Activated CD8-positive, alpha-beta memory T cell treated with anti-CD3 and anti-CD28 coated beads, Interleukin-2, amount 10 ng/mL, durations not matched to agents 7 days and 5 days (primary cell): Measurements from ENCODE around the gene SLC35E3. TPM values are rescaled to one million over a fixed set of nuclear protein-coding genes. Genes with fewer than 3 reads are reported as not detected.

Experiments
- ATAC-seq: fragments of 150-1000 bp; cut with Tn5 transposase; one replicate; pipeline ENCODE4 v1.10.0; 2021; ENCODE audit warnings: moderate library complexity
- CTCF ChIA-PET: fragments of 350-600 bp; sonication (Branson Sonifier 250); formaldehyde crosslinking; loops from one replicate; lab custom pipeline; 2021; ENCODE audit warnings: antibody characterized with exemption; lab: Charles Lee
- DNase-seq: peaks from one replicate; pipeline ENCODE4 v3.0.0-alpha.2; 2020
- H3K27ac Mint-ChIP-seq: one replicate; pipeline ENCODE4 v1.8.0; 2021; ENCODE audit warnings: mild to moderate bottlenecking, mixed read lengths
- H3K27me3 Mint-ChIP-seq: one replicate; pipeline ENCODE4 v1.8.0; 2021; ENCODE audit warnings: mixed read lengths
- H3K36me3 Mint-ChIP-seq: one replicate; pipeline ENCODE4 v1.8.0; 2021; ENCODE audit warnings: mild to moderate bottlenecking, mixed read lengths
- H3K4me1 Mint-ChIP-seq: one replicate; pipeline ENCODE4 v1.8.0; 2021; ENCODE audit warnings: mixed read lengths
- H3K4me3 Mint-ChIP-seq: one replicate; pipeline ENCODE4 v1.8.0; 2021; ENCODE audit warnings: mild to moderate bottlenecking, moderate library complexity, mixed read lengths
- H3K9me3 Mint-ChIP-seq: one replicate; pipeline ENCODE4 v1.8.0; 2022; ENCODE audit warnings: low read depth, mixed read lengths
- total RNA-seq, 2 experiments: library from RNA; stranded (reverse); gene quantifications; one replicate each; pipeline ENCODE4 v1.2.3, GENCODE V29; 2021

SLC35E3 gene
- total RNA-seq = 10 to 100 TPM; 10.3 to 10.8 TPM

- H3K4me1 Mint-ChIP-seq = peaks cover 36% of the 10 kb centered on the region
- H3K36me3 Mint-ChIP-seq = peaks cover 22% of the 10 kb centered on the region
- DNase-seq = peak; percentile 96
- H3K27ac Mint-ChIP-seq = peak within 1 kb of the TSS; percentile 91
- H3K9me3 Mint-ChIP-seq = no peaks in the 10 kb centered on the region
- CTCF ChIA-PET = interaction anchor here (0.8 to 3.8 kb wide), 6 partner anchors 21 to 1477 kb away, joined by 3 to 26 read pairs (median 4); partner anchors contain the start of genes CAND1 and MDM2
- peak; percentile 99 for ATAC-seq
- H3K27me3 Mint-ChIP-seq = no peaks in the 10 kb centered on the region
- H3K4me3 Mint-ChIP-seq = peak within 1 kb of the TSS; percentile 96
Observed at GRCh38 chr12:68745904-68746571, at the start of gene SLC35E3. SLC35E3 (plus strand) TSS chr12:68746176; CDS start chr12:68746378, 202 bp downstream.

GRCh38 chr12:68699486-68699885 lies 46.5 kb upstream of the SLC35E3 start:
- H3K27ac Mint-ChIP-seq = no peak overlapping the region
- H3K4me1 Mint-ChIP-seq = no peaks in the 10 kb centered on the region
- H3K9me3 Mint-ChIP-seq = no peaks in the 10 kb centered on the region
- no peak overlapping the region for H3K4me3 Mint-ChIP-seq
- ATAC-seq (no peak), DNase-seq (no peak)
- peaks cover 49% of the 10 kb centered on the region for H3K36me3 Mint-ChIP-seq
- CTCF ChIA-PET = no interaction called here
- H3K27me3 Mint-ChIP-seq = no peaks in the 10 kb centered on the region

- ATAC-seq (no peak), DNase-seq (no peak)
- no peak overlapping the region for H3K4me3 Mint-ChIP-seq
Observed at GRCh38 chr12:68727776-68728175, 18.2 kb upstream of the SLC35E3 start.

DNA sequence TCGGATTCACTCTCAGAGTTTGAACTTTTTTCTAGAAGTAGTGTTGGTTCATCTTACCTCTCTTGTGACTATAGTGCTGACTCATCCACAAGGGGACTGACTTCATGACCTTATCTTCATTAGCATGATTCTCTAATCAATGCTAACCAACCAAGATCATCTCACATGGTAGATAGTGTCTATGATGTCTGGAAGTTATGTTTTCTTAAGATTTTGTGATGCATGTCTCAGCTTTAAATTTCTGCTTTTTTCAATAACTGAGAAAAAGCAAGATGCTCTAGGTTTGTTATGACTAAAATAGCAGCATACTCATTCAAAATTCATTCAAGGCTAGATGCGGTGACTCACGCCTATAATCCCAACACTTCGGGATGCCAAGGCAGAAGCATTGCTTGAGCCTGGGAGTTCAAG lies 12.3 kb upstream of the SLC35E3 start:
- Mint-ChIP-seq H3K9me3 (no peaks in the 10 kb centered on the region), H3K4me3 (no peak overlapping the region), H3K27me3 (no peaks in the 10 kb centered on the region), H3K4me1 (peaks cover 3% of the 10 kb centered on the region), H3K27ac (no peak overlapping the region), H3K36me3 (peaks cover 47% of the 10 kb centered on the region)
- ATAC-seq (no peak), DNase-seq (no peak)
- CTCF ChIA-PET = interaction anchor here (0.7 kb wide), 1 partner anchor 92 kb away, joined by 3 read pairs; no protein-coding TSS in a partner anchor

More at GRCh38 chr12:68727776-68728175, 18.2 kb upstream of the SLC35E3 start:
- Mint-ChIP-seq H3K4me1 (peaks cover 3% of the 10 kb centered on the region), H3K36me3 (peaks cover 35% of the 10 kb centered on the region), H3K27ac (no peak overlapping the region), H3K27me3 (no peaks in the 10 kb centered on the region), H3K9me3 (no peaks in the 10 kb centered on the region)
- CTCF ChIA-PET = interaction anchor here (1.1 kb wide), 1 partner anchor 78 kb away, joined by 3 read pairs; no protein-coding TSS in a partner anchor

- DNase-seq (no peak), ATAC-seq (no peak)
- Mint-ChIP-seq H3K27me3 (no peaks in the 10 kb centered on the region), H3K27ac (no peak overlapping the region), H3K36me3 (peaks cover 34% of the 10 kb centered on the region), H3K4me3 (no peak overlapping the region), H3K4me1 (peaks cover 12% of the 10 kb centered on the region), H3K9me3 (no peaks in the 10 kb centered on the region)
- CTCF ChIA-PET = no interaction called here
Observed at GRCh38 chr12:68739891-68740290, 6.1 kb upstream of the SLC35E3 start.

DNA sequence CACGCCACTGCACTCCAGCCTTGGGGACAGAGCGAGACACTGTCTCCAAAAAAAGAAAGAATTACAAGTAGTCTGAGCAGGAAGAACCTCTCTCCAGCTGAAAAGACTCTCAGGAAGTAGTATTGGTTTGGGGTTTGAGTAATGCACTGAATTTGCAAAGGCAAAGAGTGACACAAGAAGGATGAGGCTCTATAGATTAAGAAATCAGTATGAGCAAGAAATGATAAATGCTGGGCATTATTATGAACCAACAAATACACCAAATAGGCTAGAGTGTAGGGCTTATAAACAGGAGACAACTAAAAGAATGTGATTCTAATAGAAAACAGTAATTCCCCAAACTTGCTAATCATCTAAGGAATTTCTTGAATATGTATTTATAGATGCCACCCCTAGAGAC lies 2.6 kb upstream of the SLC35E3 start:
- no peak for ATAC-seq
- H3K27me3 Mint-ChIP-seq = no peaks in the 10 kb centered on the region
- H3K4me3 Mint-ChIP-seq = no peak overlapping the region
- H3K9me3 Mint-ChIP-seq = no peaks in the 10 kb centered on the region
- H3K36me3 Mint-ChIP-seq = peaks cover 23% of the 10 kb centered on the region
- peak overlapping the region; percentile 73 for H3K27ac Mint-ChIP-seq
- CTCF ChIA-PET = interaction anchor here (0.6 to 1.4 kb wide), 3 partner anchors 64 to 385 kb away, joined by 3 to 4 read pairs (median 3); no protein-coding TSS in a partner anchor
- peaks cover 28% of the 10 kb centered on the region for H3K4me1 Mint-ChIP-seq
- DNase-seq = no peak

DNA sequence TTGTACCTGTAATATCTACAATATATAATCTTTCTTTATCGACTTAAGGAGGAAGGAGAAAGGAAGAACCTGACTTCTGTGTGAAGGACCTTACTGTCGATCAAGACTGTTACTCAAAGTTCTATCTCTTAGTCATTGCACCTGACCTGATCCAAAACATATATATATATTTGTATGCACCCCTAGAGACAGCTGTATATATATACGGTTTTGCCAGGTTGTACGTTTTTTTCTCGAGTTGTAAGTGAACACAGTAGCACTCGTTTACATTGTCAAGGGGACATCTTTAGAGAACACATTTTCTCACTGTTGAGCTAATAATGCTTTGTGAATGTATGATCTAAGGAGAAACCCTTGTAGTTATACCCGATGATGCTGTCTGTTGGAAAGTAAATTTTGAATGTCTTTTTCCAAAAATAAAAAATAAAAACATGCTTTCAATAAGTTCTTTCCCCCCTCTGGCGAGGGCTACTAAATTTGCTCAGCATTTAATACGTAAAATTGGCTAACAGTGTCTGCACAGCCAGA lies 536 bp upstream of the SLC35E3 start:
- Mint-ChIP-seq H3K9me3 (no peaks in the 10 kb centered on the region), H3K27ac (peak overlapping the region; percentile 91), H3K4me1 (peaks cover 36% of the 10 kb centered on the region), H3K4me3 (peak overlapping the region; percentile 96), H3K36me3 (peaks cover 20% of the 10 kb centered on the region), H3K27me3 (no peaks in the 10 kb centered on the region)
- no peak for DNase-seq
- ATAC-seq = no peak
- CTCF ChIA-PET = interaction anchor here (0.6 to 3.8 kb wide), 6 partner anchors 63 to 1476 kb away, joined by 3 to 26 read pairs (median 4); partner anchors contain the start of genes CAND1 and MDM2

GRCh38 chr12:68746572-68747180 lies 700 bp downstream of the SLC35E3 start:
- peak; percentile 31 for ATAC-seq
- peaks cover 36% of the 10 kb centered on the region for H3K4me1 Mint-ChIP-seq
- peak; percentile 65 for DNase-seq
- CTCF ChIA-PET = interaction anchor here (0.8 to 3.8 kb wide), 7 partner anchors 12 to 1477 kb away, joined by 3 to 26 read pairs (median 4); partner anchors contain the start of genes CAND1 and MDM2
- peaks cover 22% of the 10 kb centered on the region for H3K36me3 Mint-ChIP-seq
- H3K27ac Mint-ChIP-seq = peak overlapping the region; percentile 91
- H3K4me3 Mint-ChIP-seq = peak overlapping the region; percentile 96
- H3K27me3 Mint-ChIP-seq = no peaks in the 10 kb centered on the region
- H3K9me3 Mint-ChIP-seq = no peaks in the 10 kb centered on the region

DNA sequence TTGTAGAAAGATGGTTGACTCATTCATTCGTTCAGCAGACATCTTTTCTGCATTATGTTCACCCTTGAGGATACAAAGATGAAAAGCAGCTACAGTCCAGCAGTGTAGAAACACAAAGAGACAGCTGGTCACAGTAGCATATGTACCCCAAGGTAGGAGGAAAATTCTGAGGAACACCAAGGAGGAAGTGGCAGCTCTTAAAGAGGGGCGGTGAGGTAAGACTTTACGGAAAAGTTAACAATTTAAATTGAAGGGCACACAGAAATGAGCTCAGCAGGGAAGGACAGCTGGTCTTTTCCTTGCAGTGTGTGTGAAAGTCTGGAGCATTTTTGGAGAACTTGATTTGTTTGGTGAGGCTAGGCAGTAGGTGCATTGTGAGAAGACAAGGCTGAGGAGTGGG lies 3.5 kb downstream of the SLC35E3 start:
- Mint-ChIP-seq H3K27me3 (no peaks in the 10 kb centered on the region), H3K27ac (no peak overlapping the region), H3K36me3 (peaks cover 27% of the 10 kb centered on the region), H3K4me1 (peaks cover 25% of the 10 kb centered on the region), H3K9me3 (no peaks in the 10 kb centered on the region), H3K4me3 (no peak overlapping the region)
- CTCF ChIA-PET = no interaction called here
- DNase-seq (no peak), ATAC-seq (no peak)

DNA sequence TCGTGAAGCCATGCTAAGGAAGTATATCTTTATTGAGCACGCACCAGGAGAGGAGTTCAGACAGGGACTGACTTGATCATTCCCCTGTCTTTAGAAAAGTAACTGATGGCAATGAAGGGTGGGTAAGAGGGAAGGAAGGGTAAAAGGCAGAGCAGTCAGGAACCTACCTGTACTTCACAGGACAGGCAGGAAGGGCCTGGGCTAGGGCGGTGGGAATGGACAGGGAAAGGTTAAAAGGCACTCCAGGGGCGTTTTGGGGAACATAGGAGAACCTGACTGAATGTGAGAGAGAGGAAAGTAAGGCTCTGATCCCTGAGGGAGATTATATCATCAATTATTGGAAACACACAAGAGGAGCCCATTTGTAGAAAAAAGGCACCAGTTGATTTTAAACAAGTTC lies 3.9 kb downstream of the SLC35E3 start:
- ATAC-seq (no peak), DNase-seq (no peak)
- Mint-ChIP-seq H3K4me1 (peaks cover 25% of the 10 kb centered on the region), H3K4me3 (no peak overlapping the region), H3K36me3 (peaks cover 31% of the 10 kb centered on the region), H3K27me3 (no peaks in the 10 kb centered on the region), H3K9me3 (no peaks in the 10 kb centered on the region), H3K27ac (no peak overlapping the region)
- CTCF ChIA-PET = no interaction called here

- CTCF ChIA-PET = no interaction called here
- H3K36me3 Mint-ChIP-seq = peaks cover 36% of the 10 kb centered on the region
- no peaks in the 10 kb centered on the region for H3K9me3 Mint-ChIP-seq
- ATAC-seq (no peak), DNase-seq (no peak)
- no peak overlapping the region for H3K4me3 Mint-ChIP-seq
- peaks cover 23% of the 10 kb centered on the region for H3K4me1 Mint-ChIP-seq
- H3K27ac Mint-ChIP-seq = no peak overlapping the region
- H3K27me3 Mint-ChIP-seq = no peaks in the 10 kb centered on the region
Observed at GRCh38 chr12:68750506-68750905, 4.5 kb downstream of the SLC35E3 start.

GRCh38 chr12:68755536-68756243 lies 9.7 kb downstream of the SLC35E3 start:
- Mint-ChIP-seq H3K4me3 (no peak overlapping the region), H3K9me3 (no peaks in the 10 kb centered on the region), H3K27ac (no peak overlapping the region), H3K36me3 (peaks cover 46% of the 10 kb centered on the region), H3K27me3 (no peaks in the 10 kb centered on the region), H3K4me1 (no peaks in the 10 kb centered on the region)
- DNase-seq = no peak
- no peak for ATAC-seq
- CTCF ChIA-PET = no interaction called here

- Mint-ChIP-seq H3K36me3 (peaks cover 42% of the 10 kb centered on the region), H3K4me1 (no peaks in the 10 kb centered on the region), H3K9me3 (no peaks in the 10 kb centered on the region), H3K27me3 (no peaks in the 10 kb centered on the region), H3K4me3 (no peak overlapping the region), H3K27ac (no peak overlapping the region)
- no peak for DNase-seq
- ATAC-seq = no peak
- CTCF ChIA-PET = no interaction called here
Observed at GRCh38 chr12:68759852-68760251, 13.9 kb downstream of the SLC35E3 start.
